ENCODE results near the gene PPFIBP1. TPM values are rescaled to one million over a fixed set of nuclear protein-coding genes. Genes with fewer than 3 reads are reported as not detected.

The PPFIBP1 gene
- polyA plus RNA-seq, 1 of the 3 experiments (the other 2 are of a cell fraction), result 55.0 TPM

DNA sequence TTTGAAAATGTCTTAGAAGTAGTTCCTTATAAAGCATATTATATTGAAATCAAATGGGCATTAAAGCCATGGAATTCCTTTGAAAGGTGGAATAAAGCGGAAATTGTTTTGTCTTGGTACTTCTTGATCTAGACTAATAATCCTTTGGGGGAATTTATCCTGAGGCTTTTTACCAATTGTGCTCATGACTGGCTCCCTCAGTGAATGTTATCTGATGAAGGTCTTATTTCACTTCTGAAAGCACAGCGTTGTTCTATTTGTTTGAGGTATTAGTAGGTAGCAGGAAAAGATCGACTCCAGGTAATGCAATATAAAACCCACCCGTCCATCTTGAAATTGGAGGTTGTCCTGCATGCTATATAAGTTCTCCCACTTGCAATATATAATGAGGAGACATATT lies 64.8 kb downstream of the PPFIBP1 start:
- Histone ChIP-seq H3K79me2 (ENCODE audit: insufficient read depth) (peaks cover 98% of the 10 kb centered on the region), H3K4me3 (ENCODE audit: low read depth in 2 of 2, low read length in 1 of 2) (no peak overlapping the region), H3K9ac (no peak overlapping the region), H3K4me1 (ENCODE audit: control insufficient read depth in 1 of 2, insufficient read depth in 2 of 2, low read depth in 1 of 2, low read length in 1 of 2) (peaks cover 0 to 31% of the 10 kb centered on the region in 2 experiments; a peak in 2 of 4 replicates), H3K27me3 (ENCODE audit: insufficient read depth) (no peaks in the 10 kb centered on the region), H3K27ac (ENCODE audit: low read depth in 2 of 2, low read length in 1 of 2) (peak overlapping the region in 1 of 2 experiments; percentile 25; a peak in 1 of 4 replicates), H3K9me3 (no peaks in the 10 kb centered on the region), H4K20me1 (ENCODE audit: insufficient read depth) (no peaks in the 10 kb centered on the region; the same call in 1 of the 2 replicates), H3K4me2 (no peak overlapping the region), H3K9me2 (no peaks in the 10 kb centered on the region), H3K36me3 (replicated peaks in 1 of 2; ENCODE audit: control insufficient read depth in 1 of 2, insufficient read depth in 2 of 2, low read length in 1 of 2) (peaks cover 6 to 10% of the 10 kb centered on the region in 2 experiments), H3F3A (replicated peaks; ENCODE audit: insufficient read depth) (peaks cover 15% of the 10 kb centered on the region), H2AFZ (ENCODE audit: low read depth) (no peak overlapping the region)
- POLR2A ChIA-PET, result no interaction called here
- TF ChIP-seq YY1 (IDR thresholded peaks at IDR 0.05; ENCODE audit: low read depth), result no peak
- TF ChIP-seq, protein P1, sequence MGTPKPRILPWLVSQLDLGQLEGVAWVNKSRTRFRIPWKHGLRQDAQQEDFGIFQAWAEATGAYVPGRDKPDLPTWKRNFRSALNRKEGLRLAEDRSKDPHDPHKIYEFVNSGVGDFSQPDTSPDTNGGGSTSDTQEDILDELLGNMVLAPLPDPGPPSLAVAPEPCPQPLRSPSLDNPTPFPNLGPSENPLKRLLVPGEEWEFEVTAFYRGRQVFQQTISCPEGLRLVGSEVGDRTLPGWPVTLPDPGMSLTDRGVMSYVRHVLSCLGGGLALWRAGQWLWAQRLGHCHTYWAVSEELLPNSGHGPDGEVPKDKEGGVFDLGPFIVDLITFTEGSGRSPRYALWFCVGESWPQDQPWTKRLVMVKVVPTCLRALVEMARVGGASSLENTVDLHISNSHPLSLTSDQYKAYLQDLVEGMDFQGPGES (IDR thresholded peaks at IDR 0.05; ENCODE audit: low read depth, low read length), result no peak
- TF ChIP-seq, protein P2, sequence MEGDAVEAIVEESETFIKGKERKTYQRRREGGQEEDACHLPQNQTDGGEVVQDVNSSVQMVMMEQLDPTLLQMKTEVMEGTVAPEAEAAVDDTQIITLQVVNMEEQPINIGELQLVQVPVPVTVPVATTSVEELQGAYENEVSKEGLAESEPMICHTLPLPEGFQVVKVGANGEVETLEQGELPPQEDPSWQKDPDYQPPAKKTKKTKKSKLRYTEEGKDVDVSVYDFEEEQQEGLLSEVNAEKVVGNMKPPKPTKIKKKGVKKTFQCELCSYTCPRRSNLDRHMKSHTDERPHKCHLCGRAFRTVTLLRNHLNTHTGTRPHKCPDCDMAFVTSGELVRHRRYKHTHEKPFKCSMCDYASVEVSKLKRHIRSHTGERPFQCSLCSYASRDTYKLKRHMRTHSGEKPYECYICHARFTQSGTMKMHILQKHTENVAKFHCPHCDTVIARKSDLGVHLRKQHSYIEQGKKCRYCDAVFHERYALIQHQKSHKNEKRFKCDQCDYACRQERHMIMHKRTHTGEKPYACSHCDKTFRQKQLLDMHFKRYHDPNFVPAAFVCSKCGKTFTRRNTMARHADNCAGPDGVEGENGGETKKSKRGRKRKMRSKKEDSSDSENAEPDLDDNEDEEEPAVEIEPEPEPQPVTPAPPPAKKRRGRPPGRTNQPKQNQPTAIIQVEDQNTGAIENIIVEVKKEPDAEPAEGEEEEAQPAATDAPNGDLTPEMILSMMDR (IDR thresholded peaks at IDR 0.05), result no peak
- no peak for DNase-seq
- WGBS (ENCODE audit: low lambda C conversion rate), result 95% methylated on average over 4 of the region's 4 CpGs
- CTCF ChIA-PET, result no interaction called here

DNA sequence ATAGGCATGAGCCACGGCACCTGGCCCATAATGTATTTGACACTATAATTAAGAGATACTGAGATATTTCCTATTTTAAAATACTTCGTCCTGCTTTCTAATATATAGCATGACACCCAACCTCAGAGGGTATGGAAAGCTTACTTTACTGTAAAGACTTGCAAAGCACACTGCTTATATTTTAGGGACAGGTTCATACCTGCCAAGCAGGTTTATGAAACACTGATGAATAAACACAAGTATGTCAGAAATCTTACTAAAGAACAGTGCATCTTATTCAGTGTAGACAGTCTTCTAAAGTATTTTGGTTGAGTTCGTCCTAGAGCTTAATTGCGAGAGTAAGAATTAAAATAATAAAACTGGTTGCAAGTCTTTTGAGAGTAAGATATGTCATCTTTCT lies 65.4 kb downstream of the PPFIBP1 start:
- no peak overlapping the region for H3K4me2 ChIP-seq
- no peaks in the 10 kb centered on the region for H3K9me2 ChIP-seq
- ChIA-PET CTCF (no interaction called here), POLR2A (no interaction called here)
- H3F3A ChIP-seq (replicated peaks; ENCODE audit: insufficient read depth), result peaks cover 18% of the 10 kb centered on the region
- H3K4me3 ChIP-seq (ENCODE audit: low read depth in 2 of 2, low read length in 1 of 2), result no peak overlapping the region
- H3K9me3 ChIP-seq, result no peaks in the 10 kb centered on the region
- TF ChIP-seq, protein P3, sequence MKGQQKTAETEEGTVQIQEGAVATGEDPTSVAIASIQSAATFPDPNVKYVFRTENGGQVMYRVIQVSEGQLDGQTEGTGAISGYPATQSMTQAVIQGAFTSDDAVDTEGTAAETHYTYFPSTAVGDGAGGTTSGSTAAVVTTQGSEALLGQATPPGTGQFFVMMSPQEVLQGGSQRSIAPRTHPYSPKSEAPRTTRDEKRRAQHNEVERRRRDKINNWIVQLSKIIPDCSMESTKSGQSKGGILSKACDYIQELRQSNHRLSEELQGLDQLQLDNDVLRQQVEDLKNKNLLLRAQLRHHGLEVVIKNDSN (IDR thresholded peaks at IDR 0.05; ENCODE audit: borderline replicate concordance, low read depth), result no peak
- TF ChIP-seq TCF12 (IDR thresholded peaks at IDR 0.05) (no peak), EZH2phosphoT487 (IDR thresholded peaks at IDR 0.05; ENCODE audit: borderline replicate concordance, low read depth) (no peak), YY1 (IDR thresholded peaks at IDR 0.05; ENCODE audit: low read depth) (no peak), NRF1 (IDR thresholded peaks at IDR 0.05; ENCODE audit: low read depth, low read length) (no peak), TEAD4 (IDR thresholded peaks at IDR 0.05; ENCODE audit: borderline replicate concordance, insufficient read depth) (no peak), SMC3 (IDR thresholded peaks at IDR 0.05; ENCODE audit: low read depth, low read length) (no peak), RAD21 (IDR thresholded peaks at IDR 0.05; ENCODE audit: low read length) (no peak), NFIC (IDR thresholded peaks at IDR 0.05; ENCODE audit: borderline replicate concordance) (no peak), RXRA (IDR thresholded peaks at IDR 0.05; ENCODE audit: borderline replicate concordance, low read depth) (no peak), ELF1 (IDR thresholded peaks at IDR 0.05) (no peak), SIN3A (IDR thresholded peaks at IDR 0.05; ENCODE audit: borderline replicate concordance, low read depth, low read length) (no peak)
- TF ChIP-seq, protein P2 (IDR thresholded peaks at IDR 0.05), result no peak
- TF ChIP-seq, protein P4, sequence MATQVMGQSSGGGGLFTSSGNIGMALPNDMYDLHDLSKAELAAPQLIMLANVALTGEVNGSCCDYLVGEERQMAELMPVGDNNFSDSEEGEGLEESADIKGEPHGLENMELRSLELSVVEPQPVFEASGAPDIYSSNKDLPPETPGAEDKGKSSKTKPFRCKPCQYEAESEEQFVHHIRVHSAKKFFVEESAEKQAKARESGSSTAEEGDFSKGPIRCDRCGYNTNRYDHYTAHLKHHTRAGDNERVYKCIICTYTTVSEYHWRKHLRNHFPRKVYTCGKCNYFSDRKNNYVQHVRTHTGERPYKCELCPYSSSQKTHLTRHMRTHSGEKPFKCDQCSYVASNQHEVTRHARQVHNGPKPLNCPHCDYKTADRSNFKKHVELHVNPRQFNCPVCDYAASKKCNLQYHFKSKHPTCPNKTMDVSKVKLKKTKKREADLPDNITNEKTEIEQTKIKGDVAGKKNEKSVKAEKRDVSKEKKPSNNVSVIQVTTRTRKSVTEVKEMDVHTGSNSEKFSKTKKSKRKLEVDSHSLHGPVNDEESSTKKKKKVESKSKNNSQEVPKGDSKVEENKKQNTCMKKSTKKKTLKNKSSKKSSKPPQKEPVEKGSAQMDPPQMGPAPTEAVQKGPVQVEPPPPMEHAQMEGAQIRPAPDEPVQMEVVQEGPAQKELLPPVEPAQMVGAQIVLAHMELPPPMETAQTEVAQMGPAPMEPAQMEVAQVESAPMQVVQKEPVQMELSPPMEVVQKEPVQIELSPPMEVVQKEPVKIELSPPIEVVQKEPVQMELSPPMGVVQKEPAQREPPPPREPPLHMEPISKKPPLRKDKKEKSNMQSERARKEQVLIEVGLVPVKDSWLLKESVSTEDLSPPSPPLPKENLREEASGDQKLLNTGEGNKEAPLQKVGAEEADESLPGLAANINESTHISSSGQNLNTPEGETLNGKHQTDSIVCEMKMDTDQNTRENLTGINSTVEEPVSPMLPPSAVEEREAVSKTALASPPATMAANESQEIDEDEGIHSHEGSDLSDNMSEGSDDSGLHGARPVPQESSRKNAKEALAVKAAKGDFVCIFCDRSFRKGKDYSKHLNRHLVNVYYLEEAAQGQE (IDR thresholded peaks at IDR 0.05; ENCODE audit: low read depth, low read length), result no peak
- H3K4me1 ChIP-seq (ENCODE audit: control insufficient read depth in 1 of 2, insufficient read depth in 2 of 2, low read depth in 1 of 2, low read length in 1 of 2), result peaks cover 0 to 26% of the 10 kb centered on the region in 2 experiments; a peak in 2 of 4 replicates
- no peak overlapping the region for H3K9ac ChIP-seq
- H3K36me3 ChIP-seq (replicated peaks in 1 of 2; ENCODE audit: control insufficient read depth in 1 of 2, insufficient read depth in 2 of 2, low read length in 1 of 2), result peaks cover 0 to 6% of the 10 kb centered on the region in 2 experiments
- H4K20me1 ChIP-seq (ENCODE audit: insufficient read depth), result no peaks in the 10 kb centered on the region; the same call in 1 of the 2 replicates
- no peaks in the 10 kb centered on the region for H3K27me3 ChIP-seq (ENCODE audit: insufficient read depth)
- peak overlapping the region in 1 of 2 experiments; percentile 25; a peak in 1 of 4 replicates for H3K27ac ChIP-seq (ENCODE audit: low read depth in 2 of 2, low read length in 1 of 2)
- H2AFZ ChIP-seq (ENCODE audit: low read depth), result no peak overlapping the region
- no peak for DNase-seq
- peaks cover 98% of the 10 kb centered on the region for H3K79me2 ChIP-seq (ENCODE audit: insufficient read depth)
- 100% methylated on average over 4 of the region's 4 CpGs for WGBS (ENCODE audit: low lambda C conversion rate)

All from SK-N-SH (cell line).